Activated CD8-positive, alpha-beta memory T cell treated with anti-CD3 and anti-CD28 coated beads, Interleukin-2, amount 50 U/mL, for 48 hours (primary cell): Measurements from ENCODE around the gene SMIM33.
A peak's percentile ranks its signal among the peaks of the same experiment; 100 is the strongest.

Experiments
- DNase-seq: peaks from one replicate; pipeline ENCODE4 v3.0.0-alpha.2; 2020

Gene SMIM33

GRCh38 chr5:139470821-139471300, at the start of gene SMIM33:
TSS of gene SMIM33 (plus strand) at chr5:139471004. CDS start at chr5:139471122, 118 bp downstream.
- DNase-seq, result peak; percentile 71

- DNase-seq, result no peak
Observed at GRCh38 chr5:139422307-139422893, 48.4 kb upstream of the SMIM33 start.

DNA sequence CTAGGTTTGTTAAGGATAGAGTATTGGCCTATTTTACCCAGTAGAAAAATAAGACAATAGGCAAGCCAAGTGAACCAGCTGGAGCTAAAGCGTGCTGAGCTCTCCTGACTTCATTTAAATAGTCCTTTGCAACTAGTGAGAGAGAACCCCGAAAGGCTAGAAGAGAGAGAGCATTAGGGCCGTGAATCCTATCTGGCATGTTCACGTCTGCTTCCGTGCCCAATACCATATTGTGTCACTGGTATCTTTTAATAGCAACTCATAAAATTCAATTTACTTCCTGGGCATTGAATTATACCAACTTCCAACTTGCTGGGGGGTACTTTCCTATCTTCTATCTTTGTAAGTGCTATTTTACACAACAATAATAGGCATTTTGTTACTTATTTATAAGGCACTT, 45.3 kb upstream of the SMIM33 start:
- no peak for DNase-seq

DNA sequence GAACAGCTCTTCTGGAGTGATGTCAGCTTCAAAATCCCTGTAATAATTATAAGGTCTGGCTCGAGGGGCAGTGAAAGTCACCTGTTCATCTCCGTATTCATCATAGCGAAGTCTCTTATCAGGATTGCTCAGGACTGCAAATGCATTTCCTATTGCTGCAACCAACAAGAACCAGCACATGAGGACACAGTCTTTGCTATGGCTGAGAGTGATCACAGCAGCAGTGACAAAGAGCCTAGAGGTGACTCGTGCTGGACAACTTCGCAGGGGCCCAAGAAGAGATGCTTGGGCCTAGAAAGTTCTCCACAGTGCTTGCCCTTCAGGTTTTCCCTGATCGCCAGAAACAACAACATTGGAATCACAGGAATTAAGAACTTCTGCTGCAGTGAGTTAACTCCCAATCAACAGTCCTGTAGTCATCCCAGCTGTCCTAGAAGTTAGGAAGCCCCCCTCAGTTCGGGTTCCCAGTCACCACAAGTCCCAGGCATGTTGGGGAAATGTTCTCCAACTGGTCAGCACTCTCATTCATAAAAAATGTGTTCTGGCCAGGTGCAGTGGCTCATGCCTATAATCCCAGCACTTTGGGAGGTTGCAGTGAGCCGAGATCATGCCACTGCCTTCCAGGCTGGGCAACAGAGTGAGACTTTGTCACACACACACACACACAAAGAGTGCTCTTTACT, 44.5 kb upstream of the SMIM33 start:
- DNase-seq, result no peak

- DNase-seq, result no peak
Observed at GRCh38 chr5:139430015-139430414, 40.8 kb upstream of the SMIM33 start.

GRCh38 chr5:139431706-139432105, 39.1 kb upstream of the SMIM33 start:
- no peak for DNase-seq

DNA sequence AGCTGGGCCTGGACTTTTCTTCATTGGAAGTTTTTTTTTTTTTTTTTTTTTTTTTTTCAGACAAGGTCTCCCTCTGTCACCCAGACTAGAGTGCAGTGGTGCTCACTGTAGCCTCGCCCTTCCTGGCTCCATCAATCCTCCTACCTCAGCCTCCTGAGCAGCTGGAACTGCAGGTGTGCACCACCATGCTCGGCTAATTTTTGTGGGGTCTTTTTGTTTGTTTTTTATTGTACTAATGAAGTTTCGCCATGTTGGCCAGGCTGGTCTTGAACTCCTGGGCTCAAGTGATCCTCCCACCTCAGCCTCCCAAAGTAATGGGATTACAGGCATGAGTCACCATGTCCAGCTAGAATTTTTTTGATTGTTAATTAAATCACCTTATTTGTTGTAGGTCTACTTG, 35.1 kb upstream of the SMIM33 start:
- DNase-seq, result peak; percentile 30

DNA sequence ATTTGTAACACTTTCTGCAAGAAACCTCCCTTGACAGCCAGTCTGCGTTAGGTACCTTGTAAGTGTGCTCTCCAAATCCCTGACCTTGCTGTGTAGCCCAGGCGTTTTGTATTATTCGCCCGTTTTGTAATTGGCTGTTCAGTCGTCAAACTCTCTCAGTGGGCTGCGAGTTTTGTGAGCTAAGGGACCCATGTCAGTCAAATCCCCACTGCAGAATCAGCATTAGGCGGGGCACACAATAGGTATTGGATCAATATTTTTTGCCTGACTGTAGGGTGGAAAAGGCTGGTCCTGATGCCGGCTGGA, 32.1 kb upstream of the SMIM33 start:
- no peak for DNase-seq

DNA sequence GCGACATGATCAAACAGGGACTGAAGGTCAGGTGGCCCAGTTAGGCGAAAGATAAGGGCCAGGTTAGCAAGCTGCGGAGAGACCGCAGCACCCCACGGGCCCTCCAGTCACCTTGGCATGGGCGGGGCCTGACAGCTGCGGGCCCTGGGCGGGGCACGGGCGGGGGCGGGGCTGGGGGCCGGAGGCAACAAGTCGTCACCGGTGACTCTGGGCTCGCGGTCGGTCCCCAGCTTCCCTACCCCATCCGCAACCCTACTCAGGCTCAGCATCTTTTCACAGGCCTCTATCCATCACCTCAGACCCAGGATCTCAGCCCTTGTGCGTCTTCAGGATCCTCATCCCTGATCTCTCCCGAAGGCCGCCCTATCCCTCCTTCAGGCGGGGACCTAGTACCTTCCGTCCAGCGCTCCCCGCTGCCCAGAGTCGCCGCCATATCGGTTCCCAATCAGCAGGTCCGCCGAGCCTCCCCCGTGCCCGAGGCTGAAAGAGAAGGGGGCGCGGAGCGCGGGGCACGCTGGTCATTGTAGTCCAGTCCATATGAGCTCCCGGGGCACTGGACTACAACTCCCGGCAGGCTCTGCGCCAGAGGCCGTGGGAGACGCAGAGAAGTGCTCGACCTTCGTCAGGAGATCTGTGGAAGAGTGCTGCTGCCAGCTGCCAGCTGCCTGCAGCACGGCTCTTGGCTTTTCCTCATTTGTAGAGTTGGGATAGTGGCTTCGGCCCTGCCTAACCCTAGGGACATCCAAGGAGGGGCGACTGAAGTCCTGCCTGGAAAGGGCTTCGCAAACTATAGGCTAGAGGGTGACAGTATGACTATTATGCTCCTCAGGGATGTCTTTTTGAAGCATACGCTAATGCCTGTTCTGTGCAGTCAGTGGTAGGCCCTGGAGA, 31.5 kb upstream of the SMIM33 start, which contains the start of gene DNAJC18:
Gene DNAJC18, minus strand, starts transcription at position 513 of the 891 bp plus-strand sequence. Its CDS starts 80 bp downstream, at position 433.
- peak; percentile 94 for DNase-seq

DNA sequence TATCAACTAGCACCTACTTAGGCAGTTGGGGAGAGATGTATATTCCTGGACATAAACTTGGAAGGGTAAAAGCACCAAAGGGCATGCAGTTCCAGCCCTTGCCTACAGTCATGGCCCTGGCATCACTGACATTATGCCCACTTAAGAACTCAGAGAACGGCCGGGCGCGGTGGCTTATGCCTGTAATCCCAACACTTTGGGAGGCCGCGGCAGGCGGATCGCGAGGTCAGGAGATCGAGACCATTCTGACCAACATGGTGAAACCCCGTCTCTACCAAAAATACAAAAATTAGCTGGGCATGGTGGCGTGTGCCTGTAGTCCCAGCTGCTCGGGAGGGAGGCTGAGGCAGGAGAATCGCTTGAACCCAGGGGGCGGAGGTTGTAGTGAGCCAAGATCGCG, 30.4 kb upstream of the SMIM33 start:
- peak; percentile 46 for DNase-seq

GRCh38 chr5:139443831-139444453, 26.9 kb upstream of the SMIM33 start:
- DNase-seq, result peak; percentile 51

GRCh38 chr5:139445325-139446170, 25.3 kb upstream of the SMIM33 start:
- DNase-seq, result peak; percentile 45

- DNase-seq, result peak; percentile 63
Observed at GRCh38 chr5:139446956-139447779, 23.6 kb upstream of the SMIM33 start.

DNA sequence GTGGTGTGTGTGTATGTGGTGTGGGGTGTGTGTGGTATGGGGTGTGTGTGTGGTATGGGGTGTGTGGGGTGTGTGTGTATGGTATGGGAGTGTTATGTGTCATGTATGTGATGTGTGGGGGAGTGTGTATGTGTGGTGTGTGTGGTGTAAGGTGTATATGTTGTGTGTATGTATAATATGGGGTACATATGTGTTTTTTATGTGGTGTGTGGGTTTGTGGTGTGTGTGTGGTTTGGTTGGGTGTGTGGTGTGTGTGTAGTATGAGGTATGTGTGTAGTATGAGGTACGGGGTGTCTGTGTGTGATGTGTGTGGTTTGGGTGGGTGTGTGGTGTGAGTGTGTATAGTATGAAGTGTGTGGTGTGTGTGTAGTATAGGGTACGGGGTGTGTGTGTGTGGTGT, 19.6 kb upstream of the SMIM33 start:
- peak; percentile 47 for DNase-seq

DNA sequence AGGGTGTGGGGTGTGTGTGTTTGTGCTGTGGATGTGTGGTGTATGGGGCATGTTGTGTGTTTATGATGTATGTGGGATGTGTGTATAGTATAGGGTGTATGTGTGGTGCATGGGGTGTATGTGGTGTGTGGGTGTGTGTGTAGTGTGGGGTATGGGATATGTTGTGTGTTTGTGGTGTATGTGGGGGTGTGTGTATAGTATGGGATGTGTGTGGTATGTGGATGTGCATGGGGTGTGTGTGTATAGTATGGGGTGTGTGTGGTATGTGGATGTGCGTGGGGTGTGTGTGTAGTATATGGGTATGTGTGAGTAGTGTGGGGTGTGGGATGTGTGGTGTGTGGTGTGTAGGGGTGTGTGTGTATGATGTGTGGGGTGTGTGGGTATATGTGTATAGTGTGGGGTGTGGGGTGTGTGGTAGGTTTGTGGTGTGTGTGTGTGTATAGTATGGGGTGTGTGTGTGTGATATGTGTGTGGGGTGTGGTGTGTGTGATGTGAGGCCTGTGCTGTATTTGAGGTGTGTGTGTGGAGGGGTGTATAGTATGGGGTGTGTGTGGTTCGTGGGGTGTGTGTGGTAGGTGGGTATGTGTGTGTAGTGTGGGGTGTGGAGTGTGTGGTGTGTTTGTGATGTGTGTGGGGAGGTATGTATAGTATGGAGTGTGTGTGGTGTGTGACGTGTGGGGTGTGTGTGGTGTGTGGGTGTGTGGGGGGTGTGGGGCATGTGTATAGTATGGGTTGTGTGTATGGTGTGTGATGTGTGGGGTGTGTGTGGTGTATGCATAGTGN, 18.7 kb upstream of the SMIM33 start:
- DNase-seq, result peak; percentile 51

DNA sequence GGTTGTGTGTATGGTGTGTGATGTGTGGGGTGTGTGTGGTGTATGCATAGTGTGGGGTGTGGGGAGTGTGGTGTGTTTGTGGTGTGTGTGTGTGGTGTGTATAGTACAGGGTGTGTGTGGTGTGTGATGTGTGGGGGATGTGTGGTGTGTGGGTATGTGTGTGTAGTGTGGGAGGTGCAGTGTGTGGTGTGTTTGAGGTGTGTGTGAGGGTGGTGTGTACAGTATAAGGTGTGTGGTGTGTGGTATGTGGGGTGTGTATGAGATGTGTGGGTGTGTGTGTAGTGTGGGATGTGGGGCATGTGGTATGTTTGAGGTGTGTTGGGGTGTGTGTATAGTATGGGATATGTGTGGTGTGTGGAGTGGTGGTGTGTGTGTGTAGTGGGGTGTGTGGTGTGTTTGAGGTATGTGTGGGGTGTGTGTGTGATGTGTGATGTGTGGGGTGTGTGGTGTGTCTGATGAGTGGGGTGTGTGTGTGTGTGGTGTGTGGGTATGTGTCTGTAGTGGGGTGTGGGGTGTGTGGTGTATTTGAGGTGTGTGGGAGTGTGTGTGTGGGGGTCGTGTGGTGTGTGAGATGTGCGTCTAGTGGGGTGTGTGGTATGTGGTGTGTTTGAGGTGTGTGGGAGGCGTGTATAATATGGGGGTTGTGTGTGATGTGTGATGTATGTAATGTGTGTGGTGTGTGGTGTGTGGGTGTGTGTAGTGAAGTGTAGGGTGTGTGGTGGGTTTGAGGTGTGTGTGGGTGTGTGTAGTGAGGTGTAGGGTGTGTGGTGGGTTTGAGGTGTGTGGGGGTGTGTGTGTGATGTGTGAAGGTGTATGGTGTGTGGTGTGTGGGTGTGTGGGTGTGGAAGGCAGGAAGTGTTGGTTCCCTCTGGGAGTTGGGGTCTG, 16.9 kb upstream of the SMIM33 start:
- no peak for DNase-seq

DNA sequence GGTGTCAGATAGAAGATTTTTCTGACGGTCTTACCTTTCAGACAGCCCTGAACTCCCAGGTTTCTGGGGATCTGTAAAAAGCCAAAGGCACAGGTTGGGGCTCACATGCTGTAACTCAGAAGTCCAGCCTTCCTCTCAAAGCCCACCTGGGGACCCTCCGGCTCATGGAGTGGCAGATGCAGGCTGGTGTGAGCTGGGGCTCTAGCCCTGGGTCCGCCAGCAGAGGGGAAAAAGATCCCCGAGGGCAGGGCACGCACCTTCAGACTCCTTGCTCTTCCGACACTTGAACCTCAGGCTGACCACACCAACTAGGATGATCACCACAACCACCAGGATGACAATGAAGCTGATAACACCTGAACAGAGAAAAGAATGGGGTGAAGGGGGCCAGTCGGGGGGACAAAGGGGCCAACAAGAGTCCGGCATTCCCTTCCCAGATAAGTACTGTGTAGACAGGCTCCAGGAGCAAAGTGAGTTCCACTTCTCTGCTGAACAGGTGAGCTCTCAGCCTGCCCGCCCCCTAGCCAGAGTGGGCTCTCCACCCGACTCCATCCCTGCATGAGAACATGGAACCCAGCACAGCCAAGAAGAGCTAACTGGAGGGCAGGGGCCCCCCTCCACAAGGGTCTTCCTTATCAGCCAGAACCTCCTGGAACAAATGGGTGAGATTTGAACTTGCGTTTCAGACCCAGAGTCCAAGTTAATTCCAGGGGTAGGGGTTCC, 16.1 kb upstream of the SMIM33 start:
- DNase-seq, result no peak

GRCh38 chr5:139456776-139457175, 14.0 kb upstream of the SMIM33 start:
- DNase-seq, result no peak

DNA sequence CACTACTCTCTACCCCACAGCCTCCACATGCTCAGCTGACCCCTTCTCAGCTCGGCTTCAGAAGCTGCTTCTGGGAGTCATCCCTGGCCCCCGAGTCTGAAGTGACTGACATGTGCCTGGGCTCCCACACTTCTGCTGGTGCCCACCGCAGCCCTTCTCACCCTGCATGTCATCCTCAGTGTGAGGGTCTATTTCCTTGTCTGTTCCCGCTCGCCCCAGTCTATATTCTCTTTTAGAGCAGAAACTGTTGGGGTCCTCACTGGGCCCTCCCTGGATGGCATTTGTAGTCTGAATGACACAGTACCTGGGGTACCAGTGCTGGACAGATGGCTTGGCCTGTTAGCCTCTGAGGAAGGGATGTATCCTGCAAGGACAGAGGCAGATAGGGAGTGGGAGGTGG, 13.6 kb upstream of the SMIM33 start:
- no peak for DNase-seq
